OCI-LY7 (cell line): ENCODE measurements around the gene MPDZ. TPM values are rescaled to one million over a fixed set of nuclear protein-coding genes. Genes with fewer than 3 reads are reported as not detected.

Experiments
- BruUV-seq: library from RNA; stranded (reverse); fragments of 400-500 nt; replicated peaks from 2 replicates; lab custom pipeline; 2021; lab: Mats Ljungman, UMichigan
- CTCF ChIA-PET: fragments of 300-600 bp; sonication (Branson Sonifier 250); formaldehyde crosslinking; loops from one replicate; lab custom pipeline; 2022; ENCODE audit warnings: antibody characterized with exemption; ENCODE audit not compliant: unreplicated experiment; lab: Charles Lee
- POLR2A ChIA-PET: fragments of 300-600 bp; sonication (Branson Sonifier 250); formaldehyde crosslinking; loops from one replicate; lab custom pipeline; 2022; ENCODE audit warnings: antibody characterized with exemption; lab: Charles Lee
- DNase-seq: peaks from one replicate; pipeline ENCODE4 v3.0.0-alpha.2; 2015; ENCODE audit warnings: low spot score
- H2AFZ ChIP-seq: fragments of 200-600 bp; sonication (generic), shearing (Covaris generic); 2 replicates; pipeline ENCODE4 v1.6.1; 2014; ENCODE audit warnings: mild to moderate bottlenecking, antibody characterized with exemption, low read length, moderate library complexity
- H3K27ac ChIP-seq: fragments of 200-600 bp; sonication (generic); 2 replicates; pipeline ENCODE4 v1.5.1; 2014; ENCODE audit warnings: mixed run types, low read depth, mild to moderate bottlenecking, moderate library complexity, low read length, inconsistent platforms; ENCODE audit not compliant: poor library complexity, severe bottlenecking
- H3K36me3 ChIP-seq: fragments of 200-600 bp; sonication (generic); 2 replicates; pipeline ENCODE4 v1.6.1; 2014; ENCODE audit warnings: mild to moderate bottlenecking, antibody characterized with exemption, low read length, moderate library complexity, mixed read lengths; ENCODE audit not compliant: insufficient read depth
- H3K4me1 ChIP-seq: fragments of 200-600 bp; sonication (generic); 2 replicates; pipeline ENCODE4 v1.5.1; 2014; ENCODE audit warnings: mild to moderate bottlenecking, low read length; ENCODE audit not compliant: insufficient read depth, poor library complexity, severe bottlenecking
- H3K4me2 ChIP-seq: fragments of 200-600 bp; sonication (generic); 2 replicates; pipeline ENCODE4 v1.6.1; 2014; ENCODE audit warnings: mild to moderate bottlenecking, low read length
- H3K4me3 ChIP-seq: fragments of 200-600 bp; sonication (generic); 2 replicates; pipeline ENCODE4 v1.5.1; 2014; ENCODE audit warnings: mild to moderate bottlenecking, low read depth, low read length; ENCODE audit not compliant: poor library complexity, severe bottlenecking
- H3K79me2 ChIP-seq: fragments of 200-600 bp; sonication (generic); 2 replicates; pipeline ENCODE4 v1.6.1; 2016; ENCODE audit warnings: low read depth, mild to moderate bottlenecking, low read length, moderate library complexity, mixed read lengths; ENCODE audit not compliant: insufficient read depth
- H3K9me2 ChIP-seq: fragments of 200-600 bp; sonication (generic); 2 replicates; pipeline ENCODE4 v1.6.1; 2016; ENCODE audit warnings: mild to moderate bottlenecking, low read length, mixed read lengths; ENCODE audit not compliant: insufficient read depth
- H3K9me3 ChIP-seq: fragments of 200-600 bp; sonication (generic); 2 replicates; pipeline ENCODE4 v1.6.1; 2014; ENCODE audit warnings: mild to moderate bottlenecking, mixed run types, low read length, mixed read lengths
- H4K20me1 ChIP-seq: fragments of 200-600 bp; sonication (generic); 2 replicates; pipeline ENCODE4 v1.6.1; 2014; ENCODE audit warnings: mild to moderate bottlenecking, antibody characterized with exemption, low read length, moderate library complexity, mixed read lengths; ENCODE audit not compliant: insufficient read depth
- CTCF ChIP-seq: fragments of 200-600 bp; sonication (generic); conservative IDR thresholded peaks from 2 replicates; pipeline ENCODE4 v1.5.1; 2014; ENCODE audit warnings: mild to moderate bottlenecking, antibody characterized with exemption, low read length, moderate library complexity, mixed read lengths
- EZH2phosphoT487 ChIP-seq: fragments of 200-600 bp; sonication (generic); IDR thresholded peaks from 2 replicates; pipeline ENCODE4 v1.6.1; 2018; ENCODE audit warnings: low read depth, borderline replicate concordance, mild to moderate bottlenecking, mixed run types, antibody characterized with exemption, low read length, moderate library complexity, mixed read lengths
- intact Hi-C: fragments of 100-400 bp; cut with micrococcal nuclease; formaldehyde crosslinking; loops from one replicate; pipeline ENCODE4 v1.10.0; 2022; ENCODE audit not compliant: unreplicated experiment
- total RNA-seq, 2 experiments: library from RNA; depleted of rRNA in 1 of 2; stranded (reverse); fragments of >200 nt in 1 of 2; shearing (Covaris generic) in 1 of 2; gene quantifications; 2 replicates each; pipeline ENCODE4 v1.2.3, GENCODE V29; 2014 to 2022

Gene MPDZ
- total RNA-seq, 2 experiments from 2014 or later: not detected

- no peaks in the 10 kb centered on the region for H3K4me1 ChIP-seq
- intact Hi-C loops: no loop called here
- H2AFZ ChIP-seq: no peak overlapping the region
- H3K4me3 ChIP-seq: no peak overlapping the region
- no peaks in the 10 kb centered on the region for H3K36me3 ChIP-seq
- H3K9me2 ChIP-seq: no peaks in the 10 kb centered on the region
- no peak overlapping the region for H3K4me2 ChIP-seq
- no peaks in the 10 kb centered on the region for H4K20me1 ChIP-seq
- ChIA-PET CTCF (no interaction called here), POLR2A (no interaction called here)
- no TSS peak for BruUV-seq
- no peaks in the 10 kb centered on the region for H3K9me3 ChIP-seq
- no peak overlapping the region for H3K27ac ChIP-seq
- no peak for DNase-seq
- TF ChIP-seq EZH2phosphoT487 (no peak), CTCF (no peak)
- H3K79me2 ChIP-seq: no peaks in the 10 kb centered on the region
Observed at GRCh38 chr9:13266167-13266566, 13.3 kb downstream of the MPDZ start.

- Histone ChIP-seq H3K4me2 (no peak overlapping the region), H3K9me2 (no peaks in the 10 kb centered on the region), H3K4me3 (no peak overlapping the region), H3K4me1 (no peaks in the 10 kb centered on the region), H2AFZ (no peak overlapping the region), H3K79me2 (no peaks in the 10 kb centered on the region), H3K27ac (no peak overlapping the region), H4K20me1 (no peaks in the 10 kb centered on the region), H3K9me3 (no peaks in the 10 kb centered on the region), H3K36me3 (no peaks in the 10 kb centered on the region)
- TF ChIP-seq CTCF (no peak), EZH2phosphoT487 (no peak)
- no TSS peak for BruUV-seq
- intact Hi-C loops: no loop called here
- CTCF ChIA-PET: no interaction called here
- DNase-seq: no peak
- POLR2A ChIA-PET: no interaction called here
Observed at GRCh38 chr9:13264788-13265187, 14.7 kb downstream of the MPDZ start.

- CTCF ChIA-PET: no interaction called here
- Histone ChIP-seq H3K4me1 (no peaks in the 10 kb centered on the region), H3K4me2 (no peak overlapping the region), H3K36me3 (no peaks in the 10 kb centered on the region), H4K20me1 (no peaks in the 10 kb centered on the region), H3K9me2 (no peaks in the 10 kb centered on the region), H3K4me3 (no peak overlapping the region), H3K79me2 (no peaks in the 10 kb centered on the region), H3K27ac (no peak overlapping the region), H2AFZ (no peak overlapping the region), H3K9me3 (no peaks in the 10 kb centered on the region)
- intact Hi-C loops: no loop called here
- BruUV-seq: no TSS peak
- POLR2A ChIA-PET: interaction anchor here (0.6 to 0.7 kb wide), 2 partner anchors 48 to 135 kb away, joined by 3 to 4 read pairs; no protein-coding TSS in a partner anchor
- DNase-seq: no peak
- TF ChIP-seq EZH2phosphoT487 (no peak), CTCF (no peak)
Observed at GRCh38 chr9:13263511-13263910, 16.0 kb downstream of the MPDZ start.
